ENCODE data around the gene PEMT.
A peak's percentile ranks its signal among the peaks of the same experiment; 100 is the strongest.
"Not testable (repeated sequence)": the region's sequence is repeated elsewhere in the genome, so short reads cannot be mapped to it uniquely, and the experiment has no call there.

The PEMT gene

GRCh38 chr17:17591355-17592298 is at the start of gene PEMT:
Gene PEMT (minus strand): TSS chr17:17591708. CDS start chr17:17591626, 82 bp downstream.
- TF ChIP-seq CTCF (IDR thresholded peaks at IDR 0.05; ENCODE audit: low read depth, low read length) = no peak
- peak; percentile 97 for DNase-seq (ENCODE audit: extremely low read depth, low read depth)

- not testable (repeated sequence) for DNase-seq (ENCODE audit: extremely low read depth, low read depth)
Measured at GRCh38 chr17:17639661-17640270, 48.3 kb upstream of the PEMT start.

GRCh38 chr17:17638467-17638866 is 47.0 kb upstream of the PEMT start:
- DNase-seq (ENCODE audit: extremely low read depth, low read depth) = no peak
- no peak for TF ChIP-seq CTCF (IDR thresholded peaks at IDR 0.05; ENCODE audit: low read depth, low read length)

GRCh38 chr17:17636272-17636885 is 44.9 kb upstream of the PEMT start:
- TF ChIP-seq CTCF (IDR thresholded peaks at IDR 0.05; ENCODE audit: low read depth, low read length) = no peak
- DNase-seq (ENCODE audit: extremely low read depth, low read depth) = no peak

- not testable (repeated sequence) for DNase-seq (ENCODE audit: extremely low read depth, low read depth)
Measured at GRCh38 chr17:17635537-17636271, 44.2 kb upstream of the PEMT start.

- no peak for DNase-seq (ENCODE audit: extremely low read depth, low read depth)
- TF ChIP-seq CTCF (IDR thresholded peaks at IDR 0.05; ENCODE audit: low read depth, low read length) = no peak
Measured at GRCh38 chr17:17635126-17635525, 43.6 kb upstream of the PEMT start.

GRCh38 chr17:17633310-17633709 is 41.8 kb upstream of the PEMT start:
- no peak for TF ChIP-seq CTCF (IDR thresholded peaks at IDR 0.05; ENCODE audit: low read depth, low read length)
- DNase-seq (ENCODE audit: extremely low read depth, low read depth) = no peak

GRCh38 chr17:17632690-17633089 is 41.2 kb upstream of the PEMT start:
- not testable (repeated sequence) for DNase-seq (ENCODE audit: extremely low read depth, low read depth)
